Measurements from ENCODE around the gene NUMA1.

Gene NUMA1

GRCh38 chr11:72005347-72006260 is 74.7 kb downstream of the NUMA1 start:
- H3K4me3 ChIP-seq (ENCODE audit: low read depth, low read length), result no peak overlapping the region
- DNase-seq, result no peak
- no peaks in the 10 kb centered on the region for H3K27me3 ChIP-seq (replicated peaks)
- peaks cover 89% of the 10 kb centered on the region for H3K36me3 ChIP-seq (replicated peaks)
- H3K27ac ChIP-seq, result no peak overlapping the region
- in situ Hi-C loops (cut with HindIII; ENCODE audit: low pct_ligation_motif_present, low sequenced_read_pairs), result no loop called here
- TF ChIP-seq, protein P1, sequence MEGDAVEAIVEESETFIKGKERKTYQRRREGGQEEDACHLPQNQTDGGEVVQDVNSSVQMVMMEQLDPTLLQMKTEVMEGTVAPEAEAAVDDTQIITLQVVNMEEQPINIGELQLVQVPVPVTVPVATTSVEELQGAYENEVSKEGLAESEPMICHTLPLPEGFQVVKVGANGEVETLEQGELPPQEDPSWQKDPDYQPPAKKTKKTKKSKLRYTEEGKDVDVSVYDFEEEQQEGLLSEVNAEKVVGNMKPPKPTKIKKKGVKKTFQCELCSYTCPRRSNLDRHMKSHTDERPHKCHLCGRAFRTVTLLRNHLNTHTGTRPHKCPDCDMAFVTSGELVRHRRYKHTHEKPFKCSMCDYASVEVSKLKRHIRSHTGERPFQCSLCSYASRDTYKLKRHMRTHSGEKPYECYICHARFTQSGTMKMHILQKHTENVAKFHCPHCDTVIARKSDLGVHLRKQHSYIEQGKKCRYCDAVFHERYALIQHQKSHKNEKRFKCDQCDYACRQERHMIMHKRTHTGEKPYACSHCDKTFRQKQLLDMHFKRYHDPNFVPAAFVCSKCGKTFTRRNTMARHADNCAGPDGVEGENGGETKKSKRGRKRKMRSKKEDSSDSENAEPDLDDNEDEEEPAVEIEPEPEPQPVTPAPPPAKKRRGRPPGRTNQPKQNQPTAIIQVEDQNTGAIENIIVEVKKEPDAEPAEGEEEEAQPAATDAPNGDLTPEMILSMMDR (IDR thresholded peaks at IDR 0.05; ENCODE audit: low read depth, low read length, missing control alignments), result no peak

- no peak overlapping the region for H3K27ac ChIP-seq
- TF ChIP-seq, protein P1 (IDR thresholded peaks at IDR 0.05; ENCODE audit: low read depth, low read length, missing control alignments), result no peak
- in situ Hi-C loops (cut with HindIII; ENCODE audit: low pct_ligation_motif_present, low sequenced_read_pairs), result no loop called here
- H3K36me3 ChIP-seq (replicated peaks), result peaks cover 87% of the 10 kb centered on the region
- H3K4me3 ChIP-seq (ENCODE audit: low read depth, low read length), result no peak overlapping the region
- DNase-seq, result no peak
- no peaks in the 10 kb centered on the region for H3K27me3 ChIP-seq (replicated peaks)
Observed at GRCh38 chr11:72004515-72005346, 75.6 kb downstream of the NUMA1 start.

DNA sequence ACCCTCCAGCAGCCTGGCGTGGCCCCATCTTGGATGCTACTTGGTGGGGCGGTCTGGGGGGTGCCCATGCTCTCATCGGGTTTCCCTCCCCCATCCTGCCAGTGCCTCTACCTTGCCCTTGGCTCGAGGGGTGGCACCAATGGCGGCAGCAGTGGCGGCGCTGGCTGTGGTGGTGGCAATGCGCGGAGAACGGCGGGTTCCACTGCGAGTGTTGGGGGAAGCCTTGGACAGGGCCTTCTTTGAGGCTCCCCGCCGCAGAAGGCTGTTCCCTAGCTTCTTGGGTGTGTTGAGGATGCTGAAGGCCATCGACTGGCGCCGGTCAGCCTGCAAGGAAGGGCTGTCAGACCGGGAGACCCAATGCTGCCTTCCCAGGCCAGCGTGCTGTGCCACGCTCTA is 76.6 kb downstream of the NUMA1 start:
- no peaks in the 10 kb centered on the region for H3K27me3 ChIP-seq (replicated peaks)
- no peak for DNase-seq
- H3K36me3 ChIP-seq (replicated peaks), result peaks cover 81% of the 10 kb centered on the region
- in situ Hi-C loops (cut with HindIII; ENCODE audit: low pct_ligation_motif_present, low sequenced_read_pairs), result no loop called here
- no peak overlapping the region for H3K4me3 ChIP-seq (ENCODE audit: low read depth, low read length)
- H3K27ac ChIP-seq, result no peak overlapping the region
- TF ChIP-seq, protein P1 (IDR thresholded peaks at IDR 0.05; ENCODE audit: low read depth, low read length, missing control alignments), result no peak

GRCh38 chr11:72002841-72003775 is 77.2 kb downstream of the NUMA1 start:
- no peaks in the 10 kb centered on the region for H3K27me3 ChIP-seq (replicated peaks)
- in situ Hi-C loops (cut with HindIII; ENCODE audit: low pct_ligation_motif_present, low sequenced_read_pairs), result no loop called here
- TF ChIP-seq, protein P1 (IDR thresholded peaks at IDR 0.05; ENCODE audit: low read depth, low read length, missing control alignments), result no peak
- no peak overlapping the region for H3K27ac ChIP-seq
- H3K4me3 ChIP-seq (ENCODE audit: low read depth, low read length), result no peak overlapping the region
- peaks cover 74% of the 10 kb centered on the region for H3K36me3 ChIP-seq (replicated peaks)
- DNase-seq, result no peak

GRCh38 chr11:72001834-72002591 is 78.3 kb downstream of the NUMA1 start:
- Histone ChIP-seq H3K4me3 (ENCODE audit: low read depth, low read length) (no peak overlapping the region), H3K36me3 (replicated peaks) (peaks cover 65% of the 10 kb centered on the region), H3K27ac (no peak overlapping the region), H3K27me3 (replicated peaks) (no peaks in the 10 kb centered on the region)
- TF ChIP-seq, protein P1 (IDR thresholded peaks at IDR 0.05; ENCODE audit: low read depth, low read length, missing control alignments), result no peak
- DNase-seq, result peak; percentile 13
- in situ Hi-C loops (cut with HindIII; ENCODE audit: low pct_ligation_motif_present, low sequenced_read_pairs), result no loop called here

Data from brain microvascular endothelial cell (primary cell).